ENCODE data around the gene ERICH4. TPM values are rescaled to one million over a fixed set of nuclear protein-coding genes. Genes with fewer than 3 reads are reported as not detected.
A peak's percentile ranks its signal among the peaks of the same experiment; 100 is the strongest.

ERICH4 gene
- total RNA-seq, 1 donor from 2014 or later, result not detected

DNA sequence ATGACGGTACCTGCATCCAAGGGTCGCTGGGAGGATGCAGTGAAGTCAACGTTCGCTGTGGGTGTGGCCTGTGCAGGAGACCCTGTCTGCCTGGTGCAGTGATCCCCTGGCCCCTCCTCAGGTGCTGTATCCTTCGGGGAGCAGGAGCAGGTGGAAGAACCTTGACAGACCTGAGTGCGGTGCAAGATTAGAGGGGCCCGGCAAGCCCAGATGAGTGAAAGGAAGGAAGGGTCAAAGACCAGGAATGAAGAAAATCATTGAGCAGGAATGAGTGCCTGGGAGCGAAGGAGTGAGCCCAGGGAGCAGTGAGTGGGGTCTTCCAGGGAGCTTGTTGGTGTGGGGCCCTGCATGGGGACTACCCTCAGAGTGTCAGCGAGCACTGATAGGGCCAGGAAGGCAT, 28.5 kb upstream of the ERICH4 start:
- no peak for DNase-seq (ENCODE audit: low read depth in 2 of 2)

DNA sequence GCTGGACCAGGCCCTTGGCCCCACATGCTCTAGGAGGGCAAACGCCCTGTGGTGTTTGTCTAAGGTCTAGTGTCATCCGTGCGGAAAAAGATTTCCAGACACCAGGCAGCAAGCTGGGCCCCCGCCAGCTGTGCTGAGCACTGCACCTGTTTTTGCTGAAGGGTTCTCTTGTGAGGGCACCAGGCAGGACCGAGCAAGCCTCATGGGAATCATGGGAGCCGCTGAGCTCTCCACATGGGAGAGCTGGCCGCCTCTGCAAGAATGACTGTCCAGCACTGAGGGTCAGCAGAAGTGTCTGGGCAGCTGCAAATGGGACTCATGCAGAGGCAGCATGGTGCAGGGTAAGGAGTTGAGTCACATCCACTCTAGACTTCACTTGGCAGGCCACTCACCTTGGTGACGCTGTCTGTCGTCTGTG, 27.8 kb upstream of the ERICH4 start:
- no peak for DNase-seq (ENCODE audit: low read depth in 2 of 2)

DNA sequence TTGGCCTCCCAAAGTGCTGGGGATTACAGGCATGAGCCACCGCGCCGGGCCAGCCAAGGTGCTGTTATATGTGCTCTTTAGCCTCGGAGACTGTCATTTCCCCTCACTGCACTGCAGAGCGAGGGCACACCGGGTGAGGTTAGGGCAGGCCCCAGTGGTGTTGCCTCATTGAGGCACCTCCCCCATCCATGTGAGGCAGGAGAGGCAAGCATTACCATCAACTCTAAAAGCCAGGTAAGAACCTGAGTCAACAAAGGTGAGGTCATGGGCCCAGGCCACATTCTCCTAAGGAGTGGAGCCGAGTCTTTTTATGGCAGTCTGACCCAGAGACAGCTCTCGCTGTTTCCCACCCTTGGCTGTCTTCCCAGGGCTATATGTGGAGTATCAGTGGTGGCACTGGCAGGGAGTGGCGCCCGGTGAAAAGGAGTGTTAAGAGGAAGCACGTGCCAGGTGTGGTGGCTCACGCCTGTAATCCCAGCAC, 26.7 kb upstream of the ERICH4 start:
- no peak for DNase-seq (ENCODE audit: low read depth in 2 of 2)

DNA sequence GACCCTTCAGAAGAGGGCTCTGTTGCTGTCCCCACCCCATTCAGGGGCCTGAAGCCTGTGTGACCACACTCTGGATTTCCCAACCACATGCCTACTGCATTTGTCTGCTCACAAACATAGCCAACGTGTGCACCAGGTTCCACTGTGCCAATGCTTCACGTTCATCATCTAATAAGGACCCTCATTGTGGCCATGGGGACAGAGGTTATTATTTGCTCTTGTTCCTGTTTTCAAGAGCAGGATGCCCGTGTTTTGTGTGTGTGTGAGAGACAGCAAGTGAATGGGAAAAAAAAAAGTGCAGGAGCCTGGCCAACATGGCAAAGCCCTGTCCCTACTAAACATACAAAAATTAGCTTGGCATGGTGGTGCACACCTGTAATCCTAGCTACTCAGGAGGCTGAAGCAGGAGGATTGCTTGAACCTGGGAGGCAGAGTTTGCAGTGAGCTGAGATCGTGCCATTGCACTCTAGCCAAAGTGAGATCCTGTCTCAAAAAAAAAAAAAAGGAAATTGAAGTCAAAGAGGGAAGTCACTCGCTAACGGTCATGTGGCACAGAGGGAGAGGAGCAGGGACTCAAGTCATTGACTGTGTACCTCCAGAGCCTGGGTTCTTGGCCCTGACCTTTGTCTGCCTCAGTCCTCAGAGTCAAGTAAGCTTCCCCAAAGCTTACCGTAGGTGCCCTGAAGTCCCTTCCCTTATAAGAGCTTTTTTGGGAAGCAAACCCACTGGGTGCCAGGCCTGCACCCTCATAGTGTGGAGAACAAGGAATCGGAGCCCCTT, 22.7 kb upstream of the ERICH4 start:
- no peak for DNase-seq (ENCODE audit: low read depth in 2 of 2)

GRCh38 chr19:41421314-41421713, 21.6 kb upstream of the ERICH4 start:
- no peak for DNase-seq (ENCODE audit: low read depth in 2 of 2)

GRCh38 chr19:41421973-41422372, 21.0 kb upstream of the ERICH4 start:
- no peak for DNase-seq (ENCODE audit: low read depth in 2 of 2)

- no peak for DNase-seq (ENCODE audit: low read depth in 2 of 2)
Observed at GRCh38 chr19:41422456-41422855, 20.5 kb upstream of the ERICH4 start.

DNA sequence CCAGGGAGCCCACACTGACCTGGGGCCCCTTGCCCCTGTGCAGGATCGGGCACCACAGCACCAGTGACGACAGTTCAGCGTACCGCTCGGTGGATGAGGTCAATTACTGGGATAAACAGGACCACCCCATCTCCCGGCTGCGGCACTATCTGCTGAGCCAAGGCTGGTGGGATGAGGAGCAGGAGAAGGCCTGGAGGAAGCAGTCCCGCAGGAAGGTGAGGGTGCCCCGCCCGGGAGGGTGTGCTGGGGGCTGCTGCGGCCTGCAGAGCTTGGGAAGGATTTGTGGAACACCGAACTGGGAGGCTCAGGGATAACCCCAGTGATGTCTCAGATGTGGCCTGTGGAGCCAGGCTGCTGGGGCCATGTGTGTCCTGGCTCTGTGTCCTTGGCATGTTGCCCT, 20.0 kb upstream of the ERICH4 start:
- no peak for DNase-seq (ENCODE audit: low read depth in 2 of 2)

GRCh38 chr19:41424335-41425173, 18.4 kb upstream of the ERICH4 start:
- DNase-seq (ENCODE audit: low read depth in 2 of 2), result no peak

DNA sequence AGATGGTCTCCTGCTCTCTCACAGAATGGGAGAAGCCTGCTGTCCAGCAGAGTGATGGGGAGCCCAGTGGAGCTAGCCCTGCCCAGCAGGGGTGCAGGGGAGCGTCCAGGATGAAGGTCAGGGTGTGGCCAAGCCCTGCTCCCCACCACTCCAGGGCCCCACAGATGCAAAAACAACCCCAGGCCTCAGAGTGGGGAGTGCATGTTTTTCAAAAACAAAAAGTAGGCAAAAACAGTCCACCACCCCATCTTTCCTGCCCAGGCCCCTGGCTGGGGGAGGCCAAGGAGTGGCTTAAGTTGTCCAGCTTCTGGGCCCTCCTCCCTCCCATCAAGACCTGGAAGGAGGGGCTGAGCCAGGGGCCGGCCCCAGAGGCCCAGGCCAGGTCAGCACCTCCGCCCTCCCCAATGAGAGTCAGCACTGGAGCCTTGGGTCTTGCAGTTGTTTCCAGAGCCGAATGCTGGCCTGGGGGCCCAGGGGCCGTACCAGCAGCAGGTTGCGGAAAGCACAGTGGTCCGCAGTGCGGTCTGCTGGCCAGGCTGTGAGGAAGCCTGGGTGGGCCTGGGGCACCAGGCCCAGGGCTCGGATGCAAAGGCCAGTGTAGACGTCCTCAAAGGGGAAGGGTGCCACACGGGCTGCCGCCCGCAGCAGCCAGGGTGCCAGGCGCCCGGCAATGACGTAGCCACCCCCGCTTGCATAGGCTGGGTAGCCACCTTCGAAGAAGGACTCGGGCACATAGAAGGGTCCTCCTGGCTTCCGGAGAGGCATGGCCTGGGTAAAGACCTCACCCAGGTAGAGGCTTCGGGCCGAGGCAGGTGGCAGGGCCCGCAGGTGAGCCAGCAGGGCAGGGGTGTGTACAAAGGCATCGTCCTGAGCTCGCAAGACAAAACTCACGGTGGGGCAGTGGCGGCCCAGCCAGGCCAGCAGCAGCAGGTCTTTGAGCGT, 17.5 kb upstream of the ERICH4 start:
- DNase-seq (ENCODE audit: low read depth in 2 of 2), result no peak

DNA sequence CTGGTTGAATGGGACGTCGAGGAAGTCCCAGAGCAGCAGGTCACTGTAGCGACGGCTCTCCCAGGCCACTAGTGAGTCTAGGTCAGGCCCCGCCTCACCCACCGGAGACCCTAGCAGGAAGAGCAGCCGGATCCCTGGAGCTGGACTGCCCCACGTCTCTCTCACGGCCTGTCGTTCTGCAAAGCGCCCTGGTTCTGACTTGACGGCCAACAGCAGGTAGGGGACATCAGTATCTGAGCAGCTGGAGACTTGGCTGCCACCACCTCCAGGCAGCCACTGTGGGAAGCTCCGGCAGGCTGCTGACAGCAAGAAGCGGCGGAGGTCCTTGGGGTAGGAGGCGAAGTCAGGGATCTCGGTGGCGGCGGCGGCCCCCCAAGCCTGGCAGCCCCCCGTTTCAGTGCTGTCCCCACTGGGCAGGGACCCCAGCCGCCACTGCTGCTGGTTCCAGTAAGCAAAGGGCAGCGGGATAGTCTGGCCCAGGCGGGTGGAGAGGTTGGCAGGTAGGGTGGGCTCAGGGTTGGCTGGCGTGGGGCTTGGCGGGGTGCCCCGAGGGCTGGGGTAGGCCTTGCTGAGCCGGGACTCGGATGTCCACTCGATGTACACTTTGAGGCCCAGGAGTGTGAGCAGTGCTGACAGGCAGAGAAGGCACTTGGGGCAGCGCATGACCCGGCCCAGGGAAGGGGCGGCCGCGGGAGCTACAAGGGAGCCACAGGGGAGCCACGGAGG, 16.7 kb upstream of the ERICH4 start:
- no peak for DNase-seq (ENCODE audit: low read depth in 2 of 2)

DNA sequence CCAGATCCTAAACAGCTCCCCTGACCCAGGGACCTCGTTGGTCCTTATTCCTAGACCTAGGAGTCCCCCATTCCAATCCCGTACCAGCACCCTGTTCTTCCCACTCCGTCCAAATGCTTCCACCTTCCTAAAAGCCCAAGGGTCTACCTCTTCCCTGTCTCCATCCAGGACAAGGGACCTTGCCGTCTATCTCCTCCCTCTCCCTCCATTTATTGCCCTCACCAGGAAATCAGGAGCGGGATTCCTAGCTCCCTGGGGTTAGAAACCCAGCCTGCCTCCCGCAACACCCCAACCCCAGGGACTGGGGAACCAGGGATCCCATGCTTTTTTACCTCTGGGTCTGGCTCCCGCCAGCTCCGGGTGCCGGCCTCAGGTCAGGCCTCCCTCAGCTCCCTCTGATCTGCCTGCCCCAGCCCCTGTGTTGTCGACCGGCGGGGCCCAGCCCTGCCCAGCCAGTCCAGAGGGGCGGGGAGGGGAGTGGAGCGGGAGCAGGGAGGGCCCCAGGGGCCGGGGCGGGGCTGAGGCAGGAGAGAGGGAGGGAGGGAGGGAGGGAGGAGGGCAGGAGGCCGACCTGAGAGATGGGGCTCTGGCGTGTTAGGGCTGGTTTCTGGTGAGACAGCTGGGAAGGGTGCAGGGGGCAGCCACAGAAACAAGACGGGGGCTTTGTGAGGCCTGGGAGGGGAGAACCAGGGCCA, 15.9 kb upstream of the ERICH4 start, which contains the start of gene B3GNT8:
Gene B3GNT8, minus strand, starts transcription at position 423 of the 695 bp plus-strand sequence. CDS start 596 bp downstream, outside the sequence.
- DNase-seq (ENCODE audit: low read depth in 2 of 2), result peak; percentile 66 to 74

DNA sequence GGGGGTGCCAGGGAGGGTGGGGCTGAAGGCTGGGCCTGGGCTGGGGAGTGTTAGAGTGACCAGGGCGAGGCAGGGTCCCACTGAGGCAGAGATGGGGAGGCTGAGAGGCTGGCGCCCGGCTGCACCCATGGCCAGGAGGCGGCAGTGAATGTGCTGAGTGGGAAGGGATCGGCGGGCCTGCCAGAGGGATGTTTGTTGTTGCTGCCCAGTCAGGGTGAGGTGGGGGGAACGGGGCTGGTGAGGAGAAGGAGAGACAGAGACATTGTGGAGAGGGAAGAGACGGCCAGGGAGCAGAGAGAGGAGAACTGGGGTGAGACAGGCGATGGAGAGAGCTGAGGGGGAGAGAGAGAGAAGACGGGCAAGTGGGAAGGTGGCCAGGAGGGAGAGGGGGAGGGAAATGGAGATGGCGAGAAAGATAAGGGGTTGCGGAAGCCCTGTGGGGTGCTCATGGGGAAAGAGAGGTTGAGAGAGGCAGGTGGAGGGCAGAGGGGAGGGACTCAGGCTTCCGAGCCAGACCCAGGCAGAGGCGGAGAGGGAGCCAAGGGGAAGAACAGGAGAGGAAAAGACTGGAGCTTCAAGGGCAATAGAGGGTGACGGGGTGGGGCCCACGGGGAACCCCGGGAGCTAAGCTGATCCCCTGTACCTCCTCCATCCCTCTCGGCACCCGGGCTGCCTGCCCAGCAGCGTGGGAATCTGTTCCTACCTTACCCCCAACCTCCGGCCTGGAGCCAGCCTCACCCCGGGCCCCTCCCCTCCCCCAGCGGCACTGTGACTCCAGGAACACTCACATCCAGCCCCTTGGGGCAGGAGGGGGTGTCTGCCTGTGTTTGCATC, 15.1 kb upstream of the ERICH4 start:
- peak in 1 of 2 donors; percentile 37 for DNase-seq (ENCODE audit: low read depth in 2 of 2)

DNA sequence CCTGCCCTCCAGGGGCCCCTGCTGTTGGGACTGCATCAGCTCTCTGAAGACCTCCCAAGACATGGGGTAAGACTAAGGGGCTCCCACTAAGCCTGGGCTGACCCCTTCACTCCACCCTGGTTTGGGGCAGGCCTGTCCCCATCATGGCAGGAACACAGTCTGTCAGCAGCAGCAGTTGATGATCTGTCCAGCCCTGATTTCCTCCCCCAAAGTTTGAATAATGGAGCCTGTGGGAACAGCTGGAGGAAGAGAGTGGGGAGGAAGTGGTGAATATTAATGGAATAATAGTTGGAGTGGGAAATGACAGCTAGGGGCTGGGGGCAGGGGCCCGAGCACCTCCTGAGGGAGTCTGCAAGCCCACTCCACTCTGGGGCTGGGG, 14.5 kb upstream of the ERICH4 start:
- peak in 1 of 2 donors; percentile 33 for DNase-seq (ENCODE audit: low read depth in 2 of 2)

DNA sequence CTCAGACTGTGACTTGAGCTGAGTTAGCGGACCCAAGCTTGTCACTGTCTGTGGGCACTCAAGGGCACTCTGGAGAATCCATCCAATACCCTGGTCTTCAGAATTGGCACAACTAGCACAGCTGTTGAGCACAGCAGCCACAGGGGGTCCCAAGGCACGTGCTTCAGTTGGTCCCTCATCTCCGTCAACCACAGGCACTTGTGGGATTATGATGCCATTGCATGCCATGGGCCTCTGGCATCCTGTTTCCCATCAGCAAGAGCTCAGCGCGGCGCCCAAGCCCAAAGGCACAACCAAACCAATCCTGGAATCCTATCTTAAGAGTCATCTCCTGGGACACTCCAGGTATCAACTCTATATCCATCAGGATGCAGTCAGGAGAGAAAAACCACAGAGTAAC, 12.0 kb upstream of the ERICH4 start:
- no peak for DNase-seq (ENCODE audit: low read depth in 2 of 2)

DNA sequence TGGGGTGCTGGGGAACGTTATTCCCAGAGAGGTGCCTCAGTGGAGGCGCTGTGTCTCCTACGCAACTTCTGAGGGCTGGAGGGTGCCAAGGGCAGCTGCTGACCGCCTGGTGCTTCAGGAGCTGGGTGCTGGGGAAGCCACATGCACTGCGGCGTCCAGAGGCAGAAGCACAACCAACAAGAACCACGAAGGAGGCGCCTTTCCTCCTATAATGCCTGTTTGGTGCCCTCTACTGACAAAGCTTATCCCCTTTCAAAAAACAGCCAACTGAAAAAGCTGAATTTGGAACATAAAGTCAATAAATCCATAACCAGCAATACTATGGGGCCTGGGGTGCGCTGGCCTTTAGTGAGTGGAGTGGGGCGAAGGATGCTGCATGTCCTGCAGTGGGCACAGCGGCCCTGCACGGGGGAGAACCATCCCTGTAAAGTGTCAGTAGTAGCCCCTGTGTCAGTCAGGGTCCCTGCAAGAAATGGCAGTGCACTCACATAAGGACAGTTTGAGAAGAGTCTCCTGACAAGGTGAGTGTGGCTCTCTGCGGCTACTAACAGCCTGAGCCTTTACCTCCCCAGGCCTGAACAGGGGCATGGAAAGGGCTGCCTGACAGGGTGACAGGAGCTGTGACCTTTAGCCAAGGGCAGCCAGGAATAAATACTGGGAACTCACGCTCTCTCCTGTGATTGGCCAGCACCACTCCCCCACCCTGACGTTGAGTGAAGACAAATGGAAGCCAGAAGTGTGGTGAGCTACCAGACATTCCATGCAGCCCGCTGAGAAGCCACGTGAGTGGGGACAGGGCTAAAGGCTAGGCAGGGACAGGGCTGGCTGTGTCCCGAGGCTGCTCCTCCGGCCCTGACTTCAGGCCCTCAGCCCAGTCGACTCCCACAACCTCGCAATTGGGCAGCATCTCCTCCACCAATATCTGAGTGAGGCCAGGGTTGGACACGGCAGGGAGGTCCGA, 11.2 kb upstream of the ERICH4 start:
- DNase-seq (ENCODE audit: low read depth in 2 of 2), result peak; percentile 50 to 71

DNA sequence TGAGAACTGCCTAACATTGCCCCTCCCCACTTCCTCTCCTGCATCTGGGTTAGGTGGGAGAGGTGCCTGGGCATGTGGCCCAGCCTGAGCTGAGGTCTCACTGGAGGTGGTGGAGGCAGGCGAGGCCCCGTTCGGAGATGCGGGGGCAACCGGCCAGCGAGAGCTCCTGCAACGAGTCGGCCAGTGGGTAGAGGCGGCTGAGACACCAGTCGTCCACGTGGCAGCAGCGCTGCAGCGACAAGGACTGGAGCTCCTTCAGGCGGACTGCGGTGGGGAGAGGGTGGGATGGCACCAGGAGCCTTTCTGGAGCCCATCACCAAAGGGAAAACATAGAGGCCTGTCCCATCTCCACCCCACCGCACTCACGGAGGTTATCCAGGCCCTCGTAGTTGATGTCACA, 9.8 kb upstream of the ERICH4 start:
- DNase-seq (ENCODE audit: low read depth in 2 of 2), result no peak

DNA sequence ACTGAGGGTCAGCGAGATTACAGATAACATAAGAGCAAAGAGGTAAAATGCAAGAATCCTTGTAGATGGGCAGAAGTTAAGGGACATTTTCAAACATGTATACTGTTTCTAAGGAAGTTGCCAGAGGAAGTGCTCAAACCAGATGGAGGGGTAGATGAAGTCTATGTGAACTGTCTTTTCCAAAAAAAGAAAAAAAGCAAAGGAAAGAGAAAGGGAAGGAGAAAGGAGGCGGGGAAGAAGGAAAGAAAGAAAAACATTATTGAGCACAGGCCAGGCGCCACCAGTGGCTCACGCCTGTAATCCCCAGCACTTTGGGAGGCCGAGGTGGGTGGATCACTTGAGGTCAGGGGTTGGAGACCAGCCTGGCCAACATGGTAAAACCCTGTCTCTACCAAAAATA, 8.5 kb upstream of the ERICH4 start:
- DNase-seq (ENCODE audit: low read depth in 2 of 2), result no peak
